ENCODE data around the gene RXRA. TPM values are rescaled to one million over a fixed set of nuclear protein-coding genes. Genes with fewer than 3 reads are reported as not detected.

The RXRA gene
- total and polyA plus RNA-seq, 10 donors = 10.9 to 116 (median 81.0) TPM

GRCh38 chr9:134426436-134426835 lies 100.2 kb downstream of the RXRA start:
- DNase-seq = no peak
- Histone ChIP-seq H3K4me3 (no peak overlapping the region), H3K27ac (no peak overlapping the region), H3K36me3 (peaks cover 0 to 98% (median 29%) of the 10 kb centered on the region in 6 donors), H3K9me3 (no peaks in the 10 kb centered on the region), H3K4me1 (peaks cover 0 to 33% (median 17%) of the 10 kb centered on the region in 6 donors), H3K27me3 (replicated peaks in 1 of 7) (no peaks in the 10 kb centered on the region)
- intact Hi-C loops (cut with DNase I; ENCODE audit: low total_unique reads) = no loop called here
- 89 to 95% (median 91%) methylated on average over 14 to 15 of the region's 15 CpGs for WGBS, 5 donors
- TF ChIP-seq POLR2A (IDR thresholded peaks at IDR 0.05) (no peak), POLR2AphosphoS5 (IDR thresholded peaks at IDR 0.05) (peak in 1 of 3 donors; percentile 49)

GRCh38 chr9:134427153-134427782 lies 101.0 kb downstream of the RXRA start:
- Histone ChIP-seq H3K4me3 (no peak overlapping the region), H3K9me3 (no peaks in the 10 kb centered on the region), H3K36me3 (peaks cover 0 to 98% (median 33%) of the 10 kb centered on the region in 6 donors), H3K27ac (no peak overlapping the region), H3K4me1 (peaks cover 0 to 33% (median 17%) of the 10 kb centered on the region in 6 donors), H3K27me3 (replicated peaks in 1 of 7) (no peaks in the 10 kb centered on the region)
- 78 to 82% (median 80%) methylated on average over 22 to 24 of the region's 24 CpGs for WGBS, 5 donors
- TF ChIP-seq POLR2AphosphoS5 (IDR thresholded peaks at IDR 0.05) (no peak), CTCF (IDR thresholded peaks at IDR 0.05 in 8 of 11, conservative IDR thresholded peaks at IDR 0.05 in 3 of 11) (no peak), POLR2A (IDR thresholded peaks at IDR 0.05) (no peak)
- no peak for DNase-seq
- intact Hi-C loops (cut with DNase I; ENCODE audit: low total_unique reads) = no loop called here

DNA sequence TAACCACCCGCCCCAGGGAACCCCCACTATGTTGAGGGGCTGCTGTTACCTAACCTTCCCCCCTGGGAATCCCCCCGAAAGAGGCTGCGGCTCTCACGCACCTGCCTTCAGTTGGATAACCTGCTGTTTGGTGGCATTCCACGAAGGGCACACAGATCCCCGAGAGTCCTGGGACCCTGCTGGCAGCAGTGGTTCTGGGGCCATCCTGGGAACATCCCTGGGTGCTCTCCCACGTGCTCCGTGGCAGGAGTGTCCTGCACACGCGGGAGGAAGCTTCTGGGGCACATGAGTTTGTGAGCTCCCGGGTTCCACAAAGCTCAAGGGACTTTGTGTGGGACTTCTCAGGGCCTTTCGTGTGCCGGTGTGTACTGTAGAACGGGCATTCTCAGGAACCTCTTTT lies 102.3 kb downstream of the RXRA start:
- Histone ChIP-seq H3K4me3 (no peak overlapping the region), H3K36me3 (peaks cover 0 to 98% (median 30%) of the 10 kb centered on the region in 6 donors), H3K9me3 (no peaks in the 10 kb centered on the region), H3K27me3 (replicated peaks in 1 of 7) (no peaks in the 10 kb centered on the region), H3K27ac (no peak overlapping the region), H3K4me1 (peaks cover 0 to 37% (median 19%) of the 10 kb centered on the region in 6 donors)
- intact Hi-C loops (cut with DNase I; ENCODE audit: low total_unique reads) = no loop called here
- TF ChIP-seq POLR2AphosphoS5 (IDR thresholded peaks at IDR 0.05) (no peak), POLR2A (IDR thresholded peaks at IDR 0.05) (no peak), CTCF (IDR thresholded peaks at IDR 0.05 in 8 of 11, conservative IDR thresholded peaks at IDR 0.05 in 3 of 11) (no peak)
- DNase-seq = no peak
- 81 to 91% (median 82%) methylated on average over 8 to 14 of the region's 14 CpGs for WGBS, 5 donors

- no peak overlapping the region for H3K27ac ChIP-seq
- no peak overlapping the region for H3K4me3 ChIP-seq
- H3K27me3 ChIP-seq (replicated peaks in 1 of 7) = no peaks in the 10 kb centered on the region
- peaks cover 0 to 98% (median 32%) of the 10 kb centered on the region in 6 donors for H3K36me3 ChIP-seq
- H3K9me3 ChIP-seq = no peaks in the 10 kb centered on the region
- H3K4me1 ChIP-seq = peaks cover 0 to 41% (median 24%) of the 10 kb centered on the region in 6 donors
- no peak for DNase-seq
- TF ChIP-seq POLR2A (IDR thresholded peaks at IDR 0.05) (no peak), POLR2AphosphoS5 (IDR thresholded peaks at IDR 0.05) (peak in 1 of 3 donors; percentile 31), CTCF (IDR thresholded peaks at IDR 0.05 in 8 of 11, conservative IDR thresholded peaks at IDR 0.05 in 3 of 11) (no peak)
- 86 to 93% (median 89%) methylated on average over 19 to 20 of the region's 20 CpGs for WGBS, 5 donors
- intact Hi-C loops (cut with DNase I; ENCODE audit: low total_unique reads) = no loop called here
Measured at GRCh38 chr9:134429007-134429406, 102.8 kb downstream of the RXRA start.

Data from spleen (tissue), 11 donors.